Measurements from ENCODE around the gene DVL2. TPM values are rescaled to one million over a fixed set of nuclear protein-coding genes. Genes with fewer than 3 reads are reported as not detected.

Gene DVL2
- total RNA-seq, 1 experiment from 2014 or later: 67.3 TPM

- H3K9me3 Mint-ChIP-seq: no peaks in the 10 kb centered on the region
- H3K36me3 Mint-ChIP-seq: peaks cover 23% of the 10 kb centered on the region
- DNase-seq (ENCODE audit: low spot score) (peak; percentile 98), ATAC-seq (peak; percentile 81)
- H3K27ac Mint-ChIP-seq: peak overlapping the region; percentile 78
- CTCF ChIA-PET: interaction anchor here (1.3 kb wide), 1 partner anchor 9 kb away, joined by 4 read pairs; no protein-coding TSS in a partner anchor
- peak; percentile 34; the same call in 1 of the 2 replicates for TF ChIP-seq USF2 (CRISPR knock-in tag; IDR thresholded peaks at IDR 0.05)
- peak; percentile 81; the same call in 1 of the 2 replicates for TF ChIP-seq CREM (CRISPR knock-in tag; IDR thresholded peaks at IDR 0.05)
- TF ChIP-seq ZNF425 (CRISPR knock-in tag; conservative IDR thresholded peaks at IDR 0.05): no peak
- no peak for TF ChIP-seq ESRRA (CRISPR knock-in tag; IDR thresholded peaks at IDR 0.05; ENCODE audit: borderline replicate concordance)
- TF ChIP-seq SP1 (CRISPR knock-in tag; conservative IDR thresholded peaks at IDR 0.05): peak; percentile 93
- no peak for TF ChIP-seq E2F5 (CRISPR knock-in tag; IDR thresholded peaks at IDR 0.05)
- TF ChIP-seq NR1H2 (CRISPR knock-in tag; IDR thresholded peaks at IDR 0.05): no peak
- TF ChIP-seq ZBTB21 (CRISPR knock-in tag; IDR thresholded peaks at IDR 0.05; ENCODE audit: borderline replicate concordance): peak; percentile 86
- peaks cover 38% of the 10 kb centered on the region for H3K4me1 Mint-ChIP-seq
- POLR2A ChIA-PET: interaction anchor here (0.5 kb wide), 1 partner anchor 37 kb away, joined by 3 read pairs; no protein-coding TSS in a partner anchor
- H3K27me3 Mint-ChIP-seq (ENCODE audit: low read depth): no peaks in the 10 kb centered on the region
- peak overlapping the region; percentile 71 for H3K4me3 Mint-ChIP-seq
These were observed 29.4 kb downstream of the DVL2 start for GRCh38 chr17:7204828-7205461.

GRCh38 chr17:7204336-7204735 lies 30.0 kb downstream of the DVL2 start:
- CTCF ChIA-PET: interaction anchor here (0.6 to 1.3 kb wide), 2 partner anchors 10 to 13 kb away, joined by 3 to 4 read pairs; no protein-coding TSS in a partner anchor
- peak overlapping the region; percentile 78; the same call in 1 of the 2 replicates for H3K27ac Mint-ChIP-seq
- POLR2A ChIA-PET: interaction anchor here (0.5 kb wide), 1 partner anchor 37 kb away, joined by 3 read pairs; no protein-coding TSS in a partner anchor
- no peaks in the 10 kb centered on the region for H3K27me3 Mint-ChIP-seq (ENCODE audit: low read depth)
- no peaks in the 10 kb centered on the region for H3K9me3 Mint-ChIP-seq
- peak overlapping the region; percentile 71 for H3K4me3 Mint-ChIP-seq
- H3K36me3 Mint-ChIP-seq: peaks cover 24% of the 10 kb centered on the region
- H3K4me1 Mint-ChIP-seq: peaks cover 37% of the 10 kb centered on the region
- TF ChIP-seq ZNF281 (CRISPR knock-in tag; IDR thresholded peaks at IDR 0.05): no peak
- TF ChIP-seq NFE2L1 (CRISPR knock-in tag; IDR thresholded peaks at IDR 0.05): 0 out of 2 replicates have a peak, but pooled peaks have one; percentile 14
- 0 out of 2 replicates have a peak, but pooled peaks have one; percentile 39 for TF ChIP-seq FOXP1 (CRISPR knock-in tag; IDR thresholded peaks at IDR 0.05; ENCODE audit: borderline replicate concordance)
- no peak for TF ChIP-seq ZNF232 (CRISPR knock-in tag; IDR thresholded peaks at IDR 0.05)
- ATAC-seq: no peak
- no peak for DNase-seq (ENCODE audit: low spot score)

- ChIA-PET CTCF (no interaction called here), POLR2A (no interaction called here)
- no peaks in the 10 kb centered on the region for H3K27me3 Mint-ChIP-seq (ENCODE audit: low read depth)
- ATAC-seq (no peak), DNase-seq (ENCODE audit: low spot score) (no peak)
- H3K4me3 Mint-ChIP-seq: peak overlapping the region; percentile 71; the same call in 1 of the 2 replicates
- H3K4me1 Mint-ChIP-seq: peaks cover 28% of the 10 kb centered on the region
- peaks cover 24% of the 10 kb centered on the region for H3K36me3 Mint-ChIP-seq
- H3K9me3 Mint-ChIP-seq: no peaks in the 10 kb centered on the region
- H3K27ac Mint-ChIP-seq: no peak overlapping the region
- TF ChIP-seq ZSCAN18 (CRISPR knock-in tag; IDR thresholded peaks at IDR 0.05): no peak
- no peak for TF ChIP-seq RELA (CRISPR knock-in tag; IDR thresholded peaks at IDR 0.05; ENCODE audit: borderline replicate concordance)
- TF ChIP-seq STAT6 (CRISPR knock-in tag; conservative IDR thresholded peaks at IDR 0.05; ENCODE audit: low read depth): no peak
- no peak for TF ChIP-seq NR2C2 (CRISPR knock-in tag; IDR thresholded peaks at IDR 0.05)
- no peak for TF ChIP-seq TP53 (CRISPR knock-in tag; IDR thresholded peaks at IDR 0.05)
- no peak for TF ChIP-seq JUN (CRISPR knock-in tag; IDR thresholded peaks at IDR 0.05)
- no peak for TF ChIP-seq KAT7 (CRISPR knock-in tag; IDR thresholded peaks at IDR 0.05; ENCODE audit: borderline replicate concordance)
- no peak for TF ChIP-seq TCF7 (CRISPR knock-in tag; IDR thresholded peaks at IDR 0.05; ENCODE audit: low read depth)
- TF ChIP-seq CREM (CRISPR knock-in tag; IDR thresholded peaks at IDR 0.05): no peak
- no peak for TF ChIP-seq TEAD4 (CRISPR knock-in tag; IDR thresholded peaks at IDR 0.05)
These were observed 30.9 kb downstream of the DVL2 start for GRCh38 chr17:7203391-7203790.
